ENCODE data around the gene CDON. TPM values are rescaled to one million over a fixed set of nuclear protein-coding genes. Genes with fewer than 3 reads are reported as not detected.

CDON gene
- total and polyA plus RNA-seq, 2 of the 13 experiments (the other 11 are each of a cell fraction or from before 2014, with no cell fraction given), result 9.6 to 12.8 TPM

- TF ChIP-seq PAXIP1 (CRISPR knock-in tag; conservative IDR thresholded peaks at IDR 0.05) (peak; percentile 76), SNAI1 (CRISPR knock-in tag; IDR thresholded peaks at IDR 0.05; ENCODE audit: borderline replicate concordance) (no peak), SMAD3 (CRISPR knock-in tag; IDR thresholded peaks at IDR 0.05) (no peak), ZNF496 (CRISPR knock-in tag; IDR thresholded peaks at IDR 0.05; ENCODE audit: insufficient replicate concordance) (no peak), GATAD2A (CRISPR knock-in tag; IDR thresholded peaks at IDR 0.05) (peak; percentile 73; the same call in 1 of the 2 replicates), CTCF (CRISPR knock-in tag; IDR thresholded peaks at IDR 0.05) (peak; percentile 71), USF2 (IDR thresholded peaks at IDR 0.05; ENCODE audit: low read depth, low read length) (no peak), USF2 (CRISPR knock-in tag; IDR thresholded peaks at IDR 0.05; ENCODE audit: borderline replicate concordance) (no peak), MTF2 (CRISPR knock-in tag; IDR thresholded peaks at IDR 0.05; ENCODE audit: borderline replicate concordance) (no peak), PCBP1 (IDR thresholded peaks at IDR 0.05; ENCODE audit: borderline replicate concordance, low read depth, low read length) (no peak), SP140L (CRISPR knock-in tag; IDR thresholded peaks at IDR 0.05; ENCODE audit: borderline replicate concordance) (no peak), SALL2 (CRISPR knock-in tag; IDR thresholded peaks at IDR 0.05) (no peak), NFE2 (CRISPR knock-in tag; IDR thresholded peaks at IDR 0.05) (no peak), ZNF205 (CRISPR knock-in tag; IDR thresholded peaks at IDR 0.05) (peak; percentile 77), CENPX (CRISPR knock-in tag; IDR thresholded peaks at IDR 0.05) (no peak), RFXAP (CRISPR knock-in tag; IDR thresholded peaks at IDR 0.05; ENCODE audit: borderline replicate concordance) (peak; percentile 34; the same call in 1 of the 2 replicates), THAP9 (CRISPR knock-in tag; IDR thresholded peaks at IDR 0.05; ENCODE audit: borderline replicate concordance) (peak; percentile 65; the same call in 1 of the 2 replicates), ZNF326 (CRISPR knock-in tag; IDR thresholded peaks at IDR 0.05; ENCODE audit: borderline replicate concordance) (no peak), KLF6 (CRISPR knock-in tag; IDR thresholded peaks at IDR 0.05) (no peak)
- TF ChIP-seq, protein P1, sequence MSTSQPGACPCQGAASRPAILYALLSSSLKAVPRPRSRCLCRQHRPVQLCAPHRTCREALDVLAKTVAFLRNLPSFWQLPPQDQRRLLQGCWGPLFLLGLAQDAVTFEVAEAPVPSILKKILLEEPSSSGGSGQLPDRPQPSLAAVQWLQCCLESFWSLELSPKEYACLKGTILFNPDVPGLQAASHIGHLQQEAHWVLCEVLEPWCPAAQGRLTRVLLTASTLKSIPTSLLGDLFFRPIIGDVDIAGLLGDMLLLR (CRISPR knock-in tag; IDR thresholded peaks at IDR 0.05), result no peak
These were observed 137.4 kb downstream of the CDON start (continued) for GRCh38 chr11:125925247-125925740.

Measured in HepG2 (cell line).